GM12865 (cell line): Measurements from ENCODE around the gene TCF7L1.
"Not testable (repeated sequence)": the region's sequence is repeated elsewhere in the genome, so short reads cannot be mapped to it uniquely, and the experiment has no call there.

ENCODE experiments used
- DNase-seq: peaks from one replicate; pipeline ENCODE4 v3.0.0; 2010; ENCODE audit warnings: low read depth
- H3K4me3 ChIP-seq: 2 replicates; pipeline ENCODE4 v1.5.1; 2011; ENCODE audit warnings: mild to moderate bottlenecking, low read depth, low read length, control low read depth
- TF ChIP-seq, protein P1 (sequence below): IDR thresholded peaks from 2 replicates; pipeline ENCODE4 v1.5.1; 2011; ENCODE audit warnings: low read length, control low read depth, low read depth, inconsistent platforms; ENCODE audit not compliant: insufficient read depth; ENCODE audit errors: missing control alignments

Gene TCF7L1

GRCh38 chr2:85199698-85200097, 66.5 kb downstream of the TCF7L1 start:
- no peak for DNase-seq
- no peak overlapping the region for H3K4me3 ChIP-seq
- TF ChIP-seq, protein P1, sequence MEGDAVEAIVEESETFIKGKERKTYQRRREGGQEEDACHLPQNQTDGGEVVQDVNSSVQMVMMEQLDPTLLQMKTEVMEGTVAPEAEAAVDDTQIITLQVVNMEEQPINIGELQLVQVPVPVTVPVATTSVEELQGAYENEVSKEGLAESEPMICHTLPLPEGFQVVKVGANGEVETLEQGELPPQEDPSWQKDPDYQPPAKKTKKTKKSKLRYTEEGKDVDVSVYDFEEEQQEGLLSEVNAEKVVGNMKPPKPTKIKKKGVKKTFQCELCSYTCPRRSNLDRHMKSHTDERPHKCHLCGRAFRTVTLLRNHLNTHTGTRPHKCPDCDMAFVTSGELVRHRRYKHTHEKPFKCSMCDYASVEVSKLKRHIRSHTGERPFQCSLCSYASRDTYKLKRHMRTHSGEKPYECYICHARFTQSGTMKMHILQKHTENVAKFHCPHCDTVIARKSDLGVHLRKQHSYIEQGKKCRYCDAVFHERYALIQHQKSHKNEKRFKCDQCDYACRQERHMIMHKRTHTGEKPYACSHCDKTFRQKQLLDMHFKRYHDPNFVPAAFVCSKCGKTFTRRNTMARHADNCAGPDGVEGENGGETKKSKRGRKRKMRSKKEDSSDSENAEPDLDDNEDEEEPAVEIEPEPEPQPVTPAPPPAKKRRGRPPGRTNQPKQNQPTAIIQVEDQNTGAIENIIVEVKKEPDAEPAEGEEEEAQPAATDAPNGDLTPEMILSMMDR = no peak

GRCh38 chr2:85209887-85210286, 76.7 kb downstream of the TCF7L1 start:
- no peak for DNase-seq
- no peak overlapping the region for H3K4me3 ChIP-seq
- TF ChIP-seq, protein P1 = no peak

GRCh38 chr2:85210511-85210910, 77.3 kb downstream of the TCF7L1 start:
- no peak overlapping the region for H3K4me3 ChIP-seq
- DNase-seq = no peak
- TF ChIP-seq, protein P1 = no peak

DNA sequence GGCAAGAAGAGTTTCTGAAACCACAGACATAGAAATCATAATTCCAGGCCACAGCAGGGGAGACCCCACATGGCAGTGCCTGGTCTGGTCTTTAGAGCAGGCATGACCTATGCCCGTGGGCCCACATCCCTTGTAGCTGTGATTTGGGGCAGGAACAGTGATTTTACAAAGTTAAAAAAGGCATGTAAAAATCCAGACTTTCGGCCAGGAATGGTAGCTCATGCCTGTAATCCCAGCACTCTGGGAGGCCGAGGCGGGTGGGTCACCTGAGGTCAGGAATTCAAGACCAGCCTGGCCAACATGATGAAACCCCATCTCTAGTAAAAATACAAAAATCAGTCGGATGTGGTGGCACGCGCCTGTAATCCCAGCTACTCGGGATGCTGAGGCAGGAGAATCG, 78.4 kb downstream of the TCF7L1 start:
- H3K4me3 ChIP-seq, DNase-seq: not testable (repeated sequence)

GRCh38 chr2:85212841-85213240, 79.6 kb downstream of the TCF7L1 start:
- no peak for DNase-seq
- no peak overlapping the region for H3K4me3 ChIP-seq
- TF ChIP-seq, protein P1 = no peak

DNA sequence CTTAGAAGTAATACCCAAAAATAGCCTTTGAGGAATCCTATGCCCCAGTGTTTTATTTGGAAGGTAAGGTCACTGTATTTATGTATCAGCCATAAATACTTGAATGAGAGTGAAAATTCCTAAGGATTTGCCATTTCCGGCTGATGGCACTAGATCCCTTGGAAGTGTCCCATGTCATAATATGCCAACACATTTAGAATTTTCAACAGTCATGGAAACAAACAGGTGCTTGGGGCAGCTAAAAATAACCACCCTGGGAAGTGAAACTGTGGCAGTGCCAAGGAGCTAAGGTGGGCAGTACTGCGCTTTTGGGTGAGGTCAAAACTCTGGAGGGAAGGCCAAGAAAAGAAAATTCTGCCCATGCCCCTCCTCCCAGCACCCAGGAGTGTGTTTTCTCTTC, 80.2 kb downstream of the TCF7L1 start:
- TF ChIP-seq, protein P1 = no peak
- DNase-seq = no peak
- no peak overlapping the region for H3K4me3 ChIP-seq

- TF ChIP-seq, protein P1 = no peak
- DNase-seq = no peak
- no peak overlapping the region for H3K4me3 ChIP-seq
These were observed 80.8 kb downstream of the TCF7L1 start for GRCh38 chr2:85213901-85214512.
